Cardiac muscle cell (in vitro differentiated cells and primary cell): ENCODE data around the gene RAPGEF1. TPM values are rescaled to one million over a fixed set of nuclear protein-coding genes. Genes with fewer than 3 reads are reported as not detected.
A peak's percentile ranks its signal among the peaks of the same experiment; 100 is the strongest.
"Not testable (repeated sequence)": the region's sequence is repeated elsewhere in the genome, so short reads cannot be mapped to it uniquely, and the experiment has no call there.

ENCODE experiments used
- DNase-seq, 2 donors: peaks; one replicate each; pipeline versions ENCODE4 v3.0.0 to v3.0.0-alpha.2; 2010 to 2017; ENCODE audit warnings: low read depth in 1 of 2, low spot score in 1 of 2
- H3K27ac ChIP-seq: fragments of 200-600 bp; sonication (generic); 2 replicates; pipeline ENCODE4 v1.5.1; 2016
- H3K27me3 ChIP-seq: fragments of 200-600 bp; sonication (generic); 2 replicates; pipeline ENCODE4 v1.6.0; 2016; ENCODE audit warnings: control low read depth
- H3K36me3 ChIP-seq: fragments of 200-600 bp; sonication (generic); 2 replicates; pipeline ENCODE4 v1.5.1; 2016; ENCODE audit warnings: control low read depth
- H3K4me1 ChIP-seq: fragments of 200-600 bp; sonication (generic); 2 replicates; pipeline ENCODE4 v1.8.1; 2017; ENCODE audit warnings: low read depth, mild to moderate bottlenecking, mixed run types
- H3K4me3 ChIP-seq: fragments of 200-600 bp; sonication (generic); 2 replicates; pipeline ENCODE4 v1.5.1; 2016; ENCODE audit warnings: mild to moderate bottlenecking
- H3K9me3 ChIP-seq: fragments of 200-600 bp; sonication (generic); 2 replicates; pipeline ENCODE4 v1.5.1; 2017; ENCODE audit warnings: low read depth, mild to moderate bottlenecking, control low read depth
- CTCF ChIP-seq: IDR thresholded peaks from 2 replicates; pipeline ENCODE4 v1.5.1; 2012; ENCODE audit warnings: low read depth, mild to moderate bottlenecking, low read length
- polyA plus RNA-seq: library from polyadenylated mRNA; unstranded; fragments of >200 nt; fragmentation: Nextera tagmentation; extraction: Ambion mirVana; gene quantifications from 2 replicates; pipeline ENCODE4 v1.2.1, GENCODE V29; 2016
- total RNA-seq: library from RNA; depleted of rRNA; stranded (reverse); fragments of >200 nt; gene quantifications from 2 replicates; pipeline ENCODE4 v1.2.3, GENCODE V29; 2016

Gene RAPGEF1
- total and polyA plus RNA-seq, 2 experiments from 2014 or later = 42.1 to 51.1 TPM

GRCh38 chr9:131685753-131686706, 53.8 kb downstream of the RAPGEF1 start:
- Histone ChIP-seq H3K27ac (no peak overlapping the region), H3K9me3 (no peaks in the 10 kb centered on the region), H3K4me3 (no peak overlapping the region), H3K36me3 (no peaks in the 10 kb centered on the region), H3K4me1 (no peaks in the 10 kb centered on the region), H3K27me3 (no peaks in the 10 kb centered on the region)
- no peak for TF ChIP-seq CTCF
- no peak for DNase-seq

- not testable (repeated sequence) for DNase-seq, H3K9me3 ChIP-seq, H3K27ac ChIP-seq, H3K4me3 ChIP-seq, H3K36me3 ChIP-seq, H3K27me3 ChIP-seq
- H3K4me1 ChIP-seq = peaks cover 17% of the 10 kb centered on the region
Measured at GRCh38 chr9:131683094-131683493, 56.8 kb downstream of the RAPGEF1 start.

GRCh38 chr9:131682261-131682660, 57.6 kb downstream of the RAPGEF1 start:
- DNase-seq = no peak
- H3K27ac ChIP-seq = no peak overlapping the region
- peaks cover 26% of the 10 kb centered on the region for H3K4me1 ChIP-seq
- no peaks in the 10 kb centered on the region for H3K9me3 ChIP-seq
- H3K36me3 ChIP-seq = no peaks in the 10 kb centered on the region
- TF ChIP-seq CTCF = no peak
- H3K4me3 ChIP-seq = no peak overlapping the region
- H3K27me3 ChIP-seq = no peaks in the 10 kb centered on the region

- H3K27ac ChIP-seq, H3K4me3 ChIP-seq, H3K27me3 ChIP-seq, DNase-seq, H3K36me3 ChIP-seq, H3K9me3 ChIP-seq: not testable (repeated sequence)
- H3K4me1 ChIP-seq = peaks cover 30% of the 10 kb centered on the region
Measured at GRCh38 chr9:131681826-131682225, 58.0 kb downstream of the RAPGEF1 start.

GRCh38 chr9:131681108-131681507, 58.8 kb downstream of the RAPGEF1 start:
- not testable (repeated sequence) for H3K4me3 ChIP-seq, DNase-seq, H3K36me3 ChIP-seq, H3K27me3 ChIP-seq, H3K27ac ChIP-seq, H3K9me3 ChIP-seq
- peaks cover 37% of the 10 kb centered on the region for H3K4me1 ChIP-seq

- no peak for TF ChIP-seq CTCF
- H3K27ac ChIP-seq = peak overlapping the region; percentile 92
- H3K4me1 ChIP-seq = peaks cover 38% of the 10 kb centered on the region
- no peaks in the 10 kb centered on the region for H3K36me3 ChIP-seq
- no peak for DNase-seq
- no peaks in the 10 kb centered on the region for H3K9me3 ChIP-seq
- H3K4me3 ChIP-seq = no peak overlapping the region
- H3K27me3 ChIP-seq = no peaks in the 10 kb centered on the region
Measured at GRCh38 chr9:131679261-131680020, 60.4 kb downstream of the RAPGEF1 start.
